Measurements from ENCODE around the gene PCBP1.

GRCh38 chr2:70081221-70081620 is 6.1 kb upstream of the PCBP1 start:
- no peak for TF ChIP-seq CTCF (IDR thresholded peaks at IDR 0.05; ENCODE audit: low read depth, low read length)
- TF ChIP-seq POLR2A (IDR thresholded peaks at IDR 0.05; ENCODE audit: extremely low read depth, insufficient read length), result no peak
- no peak for TF ChIP-seq MYC (IDR thresholded peaks at IDR 0.05; ENCODE audit: low read depth, low read length)

Measured in NB4 (cell line).